SJCRH30 (cell line): Measurements from ENCODE around the gene ANAPC5. TPM values are rescaled to one million over a fixed set of nuclear protein-coding genes. Genes with fewer than 3 reads are reported as not detected.
"Not testable (repeated sequence)": the region's sequence is repeated elsewhere in the genome, so short reads cannot be mapped to it uniquely, and the experiment has no call there.

Experiments
- DNase-seq, 2 experiments: peaks; one replicate each; pipeline ENCODE4 v3.0.0-alpha.2; 2015 to 2020
- H3K27ac ChIP-seq: fragments of 250-450 bp; sonication (Bioruptor Pico); 2 replicates; pipeline ENCODE4 v1.5.1; 2020; ENCODE audit warnings: mild to moderate bottlenecking, moderate library complexity
- H3K27me3 ChIP-seq: fragments of 250-450 bp; sonication (Bioruptor Pico); 2 replicates; pipeline ENCODE4 v1.5.1; 2020; ENCODE audit warnings: mild to moderate bottlenecking, moderate library complexity
- H3K36me3 ChIP-seq: fragments of 250-450 bp; sonication (Bioruptor Pico); 2 replicates; pipeline ENCODE4 v1.5.1; 2020; ENCODE audit warnings: mild to moderate bottlenecking, moderate library complexity
- H3K4me1 ChIP-seq: fragments of 250-450 bp; sonication (Bioruptor Pico); 2 replicates; pipeline ENCODE4 v1.5.1; 2020; ENCODE audit warnings: mild to moderate bottlenecking, moderate library complexity
- H3K4me3 ChIP-seq: fragments of 250-450 bp; sonication (Bioruptor Pico); 2 replicates; pipeline ENCODE4 v1.5.1; 2020; ENCODE audit warnings: mild to moderate bottlenecking, moderate library complexity
- H3K9me3 ChIP-seq: fragments of 250-450 bp; sonication (Bioruptor Pico); replicated peaks from 2 replicates; pipeline ENCODE4 v1.5.1; 2020; ENCODE audit warnings: mild to moderate bottlenecking, moderate library complexity
- total RNA-seq: library from RNA; depleted of rRNA; stranded (reverse); fragments of >200 nt; shearing (Covaris generic); gene quantifications from 2 replicates; pipeline ENCODE4 v1.2.3, GENCODE V29; 2014

ANAPC5 gene
- total RNA-seq, 1 experiment from 2014 or later: 115 TPM

- Histone ChIP-seq H3K4me3 (no peak overlapping the region), H3K27ac (no peak overlapping the region), H3K4me1 (no peaks in the 10 kb centered on the region), H3K36me3 (peaks cover 31% of the 10 kb centered on the region), H3K27me3 (no peaks in the 10 kb centered on the region), H3K9me3 (no peaks in the 10 kb centered on the region)
- DNase-seq: no peak
Observed at GRCh38 chr12:121345151-121345815, 6.9 kb downstream of the ANAPC5 start.

- H3K4me1 ChIP-seq: no peaks in the 10 kb centered on the region
- H3K27ac ChIP-seq: no peak overlapping the region
- peaks cover 31% of the 10 kb centered on the region for H3K36me3 ChIP-seq
- H3K4me3 ChIP-seq: no peak overlapping the region
- no peak for DNase-seq
- no peaks in the 10 kb centered on the region for H3K9me3 ChIP-seq
- no peaks in the 10 kb centered on the region for H3K27me3 ChIP-seq
Observed at GRCh38 chr12:121344506-121344905, 7.7 kb downstream of the ANAPC5 start.

GRCh38 chr12:121337416-121337815 lies 14.8 kb downstream of the ANAPC5 start:
- Histone ChIP-seq H3K27me3 (no peaks in the 10 kb centered on the region), H3K36me3 (peaks cover 36% of the 10 kb centered on the region), H3K4me1 (no peaks in the 10 kb centered on the region), H3K4me3 (no peak overlapping the region), H3K9me3 (no peaks in the 10 kb centered on the region), H3K27ac (no peak overlapping the region)
- no peak for DNase-seq

GRCh38 chr12:121334513-121335343 lies 17.5 kb downstream of the ANAPC5 start:
- no peaks in the 10 kb centered on the region for H3K27me3 ChIP-seq
- no peaks in the 10 kb centered on the region for H3K4me1 ChIP-seq
- H3K36me3 ChIP-seq: peaks cover 44% of the 10 kb centered on the region
- H3K9me3 ChIP-seq: no peaks in the 10 kb centered on the region
- no peak overlapping the region for H3K4me3 ChIP-seq
- no peak overlapping the region for H3K27ac ChIP-seq
- DNase-seq: peak; percentile 28 to 75

GRCh38 chr12:121333747-121334146 lies 18.5 kb downstream of the ANAPC5 start:
- Histone ChIP-seq H3K27me3 (no peaks in the 10 kb centered on the region), H3K27ac (no peak overlapping the region), H3K4me1 (no peaks in the 10 kb centered on the region), H3K36me3 (peaks cover 51% of the 10 kb centered on the region), H3K4me3 (no peak overlapping the region), H3K9me3 (no peaks in the 10 kb centered on the region)
- no peak for DNase-seq

- H3K27ac ChIP-seq: no peak overlapping the region
- no peaks in the 10 kb centered on the region for H3K9me3 ChIP-seq
- no peak for DNase-seq
- no peak overlapping the region for H3K4me3 ChIP-seq
- H3K36me3 ChIP-seq: peaks cover 70% of the 10 kb centered on the region
- H3K27me3 ChIP-seq: no peaks in the 10 kb centered on the region
- H3K4me1 ChIP-seq: no peaks in the 10 kb centered on the region
Observed at GRCh38 chr12:121331248-121331647, 21.0 kb downstream of the ANAPC5 start.

GRCh38 chr12:121330692-121331091 lies 21.5 kb downstream of the ANAPC5 start:
- H3K27ac ChIP-seq: no peak overlapping the region
- H3K36me3 ChIP-seq: peaks cover 71% of the 10 kb centered on the region
- no peak for DNase-seq
- no peaks in the 10 kb centered on the region for H3K27me3 ChIP-seq
- no peak overlapping the region for H3K4me3 ChIP-seq
- no peaks in the 10 kb centered on the region for H3K9me3 ChIP-seq
- no peaks in the 10 kb centered on the region for H3K4me1 ChIP-seq

GRCh38 chr12:121330195-121330594 lies 22.0 kb downstream of the ANAPC5 start:
- DNase-seq: no peak
- Histone ChIP-seq H3K4me1 (no peaks in the 10 kb centered on the region), H3K9me3 (no peaks in the 10 kb centered on the region), H3K27ac (no peak overlapping the region), H3K4me3 (no peak overlapping the region), H3K36me3 (peaks cover 68% of the 10 kb centered on the region), H3K27me3 (no peaks in the 10 kb centered on the region)

- no peak for DNase-seq
- Histone ChIP-seq H3K9me3 (no peaks in the 10 kb centered on the region), H3K4me3 (no peak overlapping the region), H3K27ac (no peak overlapping the region), H3K36me3 (peaks cover 65% of the 10 kb centered on the region), H3K4me1 (no peaks in the 10 kb centered on the region), H3K27me3 (no peaks in the 10 kb centered on the region)
Observed at GRCh38 chr12:121328620-121329019, 23.6 kb downstream of the ANAPC5 start.

- H3K36me3 ChIP-seq: peaks cover 67% of the 10 kb centered on the region
- H3K27me3 ChIP-seq: no peaks in the 10 kb centered on the region
- no peak overlapping the region for H3K4me3 ChIP-seq
- H3K4me1 ChIP-seq: no peaks in the 10 kb centered on the region
- no peaks in the 10 kb centered on the region for H3K9me3 ChIP-seq
- no peak overlapping the region for H3K27ac ChIP-seq
- DNase-seq: no peak
Observed at GRCh38 chr12:121326996-121327674, 25.1 kb downstream of the ANAPC5 start.

- H3K4me1 ChIP-seq: no peaks in the 10 kb centered on the region
- DNase-seq: no peak
- H3K27ac ChIP-seq: no peak overlapping the region
- no peaks in the 10 kb centered on the region for H3K27me3 ChIP-seq
- no peak overlapping the region for H3K4me3 ChIP-seq
- no peaks in the 10 kb centered on the region for H3K9me3 ChIP-seq
- peaks cover 61% of the 10 kb centered on the region for H3K36me3 ChIP-seq
Observed at GRCh38 chr12:121325922-121326396, 26.3 kb downstream of the ANAPC5 start.

GRCh38 chr12:121323908-121324307 lies 28.3 kb downstream of the ANAPC5 start:
- no peak for DNase-seq
- no peak overlapping the region for H3K27ac ChIP-seq
- no peaks in the 10 kb centered on the region for H3K4me1 ChIP-seq
- no peak overlapping the region for H3K4me3 ChIP-seq
- no peaks in the 10 kb centered on the region for H3K9me3 ChIP-seq
- no peaks in the 10 kb centered on the region for H3K27me3 ChIP-seq
- H3K36me3 ChIP-seq: peaks cover 51% of the 10 kb centered on the region

- H3K4me1 ChIP-seq: no peaks in the 10 kb centered on the region
- H3K36me3 ChIP-seq: peaks cover 40% of the 10 kb centered on the region
- no peak overlapping the region for H3K4me3 ChIP-seq
- H3K9me3 ChIP-seq: no peaks in the 10 kb centered on the region
- H3K27me3 ChIP-seq: no peaks in the 10 kb centered on the region
- H3K27ac ChIP-seq: no peak overlapping the region
- no peak for DNase-seq
Observed at GRCh38 chr12:121318121-121318520, 34.1 kb downstream of the ANAPC5 start.

GRCh38 chr12:121314431-121314830 lies 37.8 kb downstream of the ANAPC5 start:
- no peaks in the 10 kb centered on the region for H3K4me1 ChIP-seq
- no peak overlapping the region for H3K4me3 ChIP-seq
- H3K36me3 ChIP-seq: peaks cover 38% of the 10 kb centered on the region
- no peaks in the 10 kb centered on the region for H3K27me3 ChIP-seq
- H3K9me3 ChIP-seq: no peaks in the 10 kb centered on the region
- H3K27ac ChIP-seq: no peak overlapping the region
- DNase-seq: no peak

GRCh38 chr12:121310231-121310630 lies 42.0 kb downstream of the ANAPC5 start:
- not testable (repeated sequence) for DNase-seq, H3K4me1 ChIP-seq, H3K27me3 ChIP-seq, H3K9me3 ChIP-seq, H3K27ac ChIP-seq, H3K4me3 ChIP-seq
- peaks cover 28% of the 10 kb centered on the region for H3K36me3 ChIP-seq
